Neutrophil (primary cell): ENCODE measurements around the gene ALPK3.
"Not testable (repeated sequence)": the region's sequence is repeated elsewhere in the genome, so short reads cannot be mapped to it uniquely, and the experiment has no call there.

ENCODE experiments used
- H3K27ac ChIP-seq: fragments of 200-600 bp; sonication (generic); 2 replicates; pipeline ENCODE4 v1.5.1; 2016; ENCODE audit warnings: mild to moderate bottlenecking, moderate library complexity
- H3K27me3 ChIP-seq: fragments of 200-600 bp; sonication (generic); 2 replicates; pipeline ENCODE4 v1.6.0; 2016; ENCODE audit warnings: mild to moderate bottlenecking
- H3K36me3 ChIP-seq: fragments of 200-600 bp; sonication (generic); 2 replicates; pipeline ENCODE4 v1.5.1; 2017
- H3K4me1 ChIP-seq, 2 experiments: fragments of 200-600 bp in 1 of 2; sonication (generic) in 1 of 2; 1 replicate in 1 of 2; 2 replicates in 1 of 2; pipeline versions ENCODE4 v1.5.1 to v1.6.1; 2013 to 2016; ENCODE audit warnings: low read depth in 1 of 2, low read length in 1 of 2, mild to moderate bottlenecking in 1 of 2, moderate library complexity in 1 of 2; ENCODE audit not compliant: control insufficient read depth in 1 of 2, insufficient read depth in 1 of 2
- H3K4me3 ChIP-seq, 2 experiments: fragments of 200-600 bp in 1 of 2; sonication (generic) in 1 of 2; 1 replicate in 1 of 2; 2 replicates in 1 of 2; pipeline ENCODE4 v1.5.1; 2013 to 2016; ENCODE audit warnings: low read depth in 1 of 2, low read length in 1 of 2, mild to moderate bottlenecking in 1 of 2, moderate library complexity in 1 of 2
- H3K9me3 ChIP-seq: fragments of 200-600 bp; sonication (generic); 2 replicates; pipeline ENCODE4 v1.5.1; 2016
- TF ChIP-seq, protein P1 (sequence below): fragments of 200-600 bp; sonication (generic); IDR thresholded peaks from 2 replicates; pipeline ENCODE4 v1.5.1; 2016; ENCODE audit warnings: antibody characterized with exemption

The ALPK3 gene

DNA sequence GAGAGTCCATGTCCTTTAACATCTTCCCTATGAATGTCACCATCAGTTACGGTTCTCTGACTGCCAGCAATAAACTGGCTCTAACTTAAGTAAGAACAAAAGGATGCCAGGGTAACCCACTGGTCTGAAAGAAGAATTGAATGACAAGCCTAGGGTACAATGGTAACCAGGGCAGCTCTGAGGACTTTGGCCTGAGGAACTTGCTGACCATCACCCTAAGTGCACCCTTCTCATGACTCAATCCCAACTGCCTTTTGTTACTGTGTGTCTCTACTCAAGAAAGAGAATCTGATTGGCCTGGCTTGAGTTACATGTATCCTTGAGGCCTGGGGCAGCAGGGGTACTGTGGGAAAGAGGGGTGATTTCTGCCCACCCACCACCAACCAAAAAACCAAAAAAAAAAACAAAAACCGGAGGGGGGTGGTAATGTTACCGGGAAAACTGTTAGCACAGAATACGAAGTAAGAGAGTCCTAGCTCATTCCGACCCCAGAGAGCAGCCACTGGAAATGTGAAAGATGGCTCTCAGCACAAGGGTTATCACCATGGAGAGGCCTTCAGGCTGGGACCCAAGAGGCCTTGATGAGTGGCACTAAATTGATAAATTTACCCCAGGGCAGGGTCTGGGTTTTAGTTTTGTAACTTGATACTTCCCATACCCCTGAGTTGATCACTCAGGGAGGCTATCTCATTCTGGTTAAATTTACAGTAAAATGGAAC, 58.0 kb downstream of the ALPK3 start:
- Histone ChIP-seq H3K27ac (no peak overlapping the region), H3K4me3 (no peak overlapping the region), H3K4me1 (peaks cover 38 to 46% of the 10 kb centered on the region in 2 experiments), H3K9me3 (no peaks in the 10 kb centered on the region), H3K36me3 (no peaks in the 10 kb centered on the region), H3K27me3 (no peaks in the 10 kb centered on the region)
- TF ChIP-seq, protein P1, sequence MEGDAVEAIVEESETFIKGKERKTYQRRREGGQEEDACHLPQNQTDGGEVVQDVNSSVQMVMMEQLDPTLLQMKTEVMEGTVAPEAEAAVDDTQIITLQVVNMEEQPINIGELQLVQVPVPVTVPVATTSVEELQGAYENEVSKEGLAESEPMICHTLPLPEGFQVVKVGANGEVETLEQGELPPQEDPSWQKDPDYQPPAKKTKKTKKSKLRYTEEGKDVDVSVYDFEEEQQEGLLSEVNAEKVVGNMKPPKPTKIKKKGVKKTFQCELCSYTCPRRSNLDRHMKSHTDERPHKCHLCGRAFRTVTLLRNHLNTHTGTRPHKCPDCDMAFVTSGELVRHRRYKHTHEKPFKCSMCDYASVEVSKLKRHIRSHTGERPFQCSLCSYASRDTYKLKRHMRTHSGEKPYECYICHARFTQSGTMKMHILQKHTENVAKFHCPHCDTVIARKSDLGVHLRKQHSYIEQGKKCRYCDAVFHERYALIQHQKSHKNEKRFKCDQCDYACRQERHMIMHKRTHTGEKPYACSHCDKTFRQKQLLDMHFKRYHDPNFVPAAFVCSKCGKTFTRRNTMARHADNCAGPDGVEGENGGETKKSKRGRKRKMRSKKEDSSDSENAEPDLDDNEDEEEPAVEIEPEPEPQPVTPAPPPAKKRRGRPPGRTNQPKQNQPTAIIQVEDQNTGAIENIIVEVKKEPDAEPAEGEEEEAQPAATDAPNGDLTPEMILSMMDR = no peak

GRCh38 chr15:84876269-84876668, 59.1 kb downstream of the ALPK3 start:
- Histone ChIP-seq H3K27me3 (no peaks in the 10 kb centered on the region), H3K9me3 (no peaks in the 10 kb centered on the region), H3K36me3 (no peaks in the 10 kb centered on the region), H3K4me3 (no peak overlapping the region), H3K27ac (peak overlapping the region; percentile 69), H3K4me1 (peaks cover 27 to 35% of the 10 kb centered on the region in 2 experiments)
- TF ChIP-seq, protein P1 = no peak

- H3K27ac ChIP-seq = peak overlapping the region; percentile 69
- not testable (repeated sequence) for H3K9me3 ChIP-seq, H3K4me3 ChIP-seq, H3K27me3 ChIP-seq, H3K36me3 ChIP-seq
- H3K4me1 ChIP-seq = peaks cover 27 to 31% of the 10 kb centered on the region in 2 experiments
Observed at GRCh38 chr15:84877701-84878100, 60.5 kb downstream of the ALPK3 start.

GRCh38 chr15:84878504-84878903, 61.3 kb downstream of the ALPK3 start:
- peak overlapping the region; percentile 69 for H3K27ac ChIP-seq
- H3K4me3 ChIP-seq = no peak overlapping the region
- H3K4me1 ChIP-seq = peaks cover 27 to 31% of the 10 kb centered on the region in 2 experiments
- no peaks in the 10 kb centered on the region for H3K36me3 ChIP-seq
- H3K27me3 ChIP-seq = no peaks in the 10 kb centered on the region
- H3K9me3 ChIP-seq = no peaks in the 10 kb centered on the region
- TF ChIP-seq, protein P1 = peak; percentile 57

DNA sequence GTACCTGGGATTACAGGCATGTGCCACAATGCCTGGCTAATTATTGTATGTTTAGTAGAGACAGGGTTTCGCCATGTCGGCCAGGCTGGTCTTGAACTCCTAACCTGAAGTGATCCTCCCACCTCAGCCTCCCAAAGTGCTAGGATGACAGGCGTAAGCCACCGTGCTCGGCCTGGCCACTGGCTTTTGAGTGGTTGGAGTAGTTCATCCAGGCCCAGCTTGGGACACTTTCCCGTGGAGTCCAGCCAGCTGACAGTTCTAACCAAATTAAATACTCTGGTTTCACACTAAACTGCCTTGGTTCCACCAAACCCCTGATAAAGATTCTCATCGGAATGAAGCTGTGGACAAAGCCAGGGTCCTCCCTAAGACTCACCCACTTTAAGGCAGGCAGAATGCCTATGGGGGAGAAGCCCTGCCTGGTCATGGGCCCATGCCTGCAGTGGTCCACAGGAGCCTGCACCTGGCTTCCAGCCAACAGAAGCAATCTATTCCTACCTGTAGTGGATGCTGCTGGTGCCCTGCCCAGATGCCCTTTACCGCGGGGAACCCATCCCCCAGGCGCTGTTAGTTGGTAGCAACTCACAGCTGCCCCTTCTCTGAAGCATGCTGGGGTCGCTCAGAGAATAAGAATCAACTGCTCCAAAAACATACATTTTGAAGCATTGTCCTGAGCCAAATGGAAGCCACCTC, 62.1 kb downstream of the ALPK3 start:
- H3K36me3 ChIP-seq = no peaks in the 10 kb centered on the region
- no peak overlapping the region for H3K4me3 ChIP-seq
- no peak overlapping the region for H3K27ac ChIP-seq
- TF ChIP-seq, protein P1 = no peak
- no peaks in the 10 kb centered on the region for H3K9me3 ChIP-seq
- peaks cover 25% of the 10 kb centered on the region in 2 experiments for H3K4me1 ChIP-seq
- H3K27me3 ChIP-seq = no peaks in the 10 kb centered on the region

GRCh38 chr15:84880007-84880406, 62.9 kb downstream of the ALPK3 start:
- H3K4me1 ChIP-seq = peaks cover 23 to 24% of the 10 kb centered on the region in 2 experiments
- no peak overlapping the region for H3K27ac ChIP-seq
- no peaks in the 10 kb centered on the region for H3K9me3 ChIP-seq
- H3K27me3 ChIP-seq = no peaks in the 10 kb centered on the region
- no peaks in the 10 kb centered on the region for H3K36me3 ChIP-seq
- TF ChIP-seq, protein P1 = no peak
- H3K4me3 ChIP-seq = no peak overlapping the region
